ENCODE data around the gene TLE3. TPM values are rescaled to one million over a fixed set of nuclear protein-coding genes. Genes with fewer than 3 reads are reported as not detected.

Gene TLE3
- total RNA-seq, 2 donors from 2014 or later = 16.6 to 33.9 TPM

GRCh38 chr15:70060214-70060992 is 37.3 kb downstream of the TLE3 start:
- DNase-seq (no peak), ATAC-seq (no peak)
- H3K4me1 ChIP-seq = peaks cover 36% of the 10 kb centered on the region
- no peak overlapping the region for H3K27ac ChIP-seq
- no peaks in the 10 kb centered on the region for H3K27me3 ChIP-seq
- TF ChIP-seq CTCF (IDR thresholded peaks at IDR 0.05) (no peak), POLR2A (IDR thresholded peaks at IDR 0.05) (no peak)
- WGBS, 2 donors = 88 to 93% methylated on average over 25 to 26 of the region's 26 CpGs
- H3K36me3 ChIP-seq (replicated peaks in 1 of 2; ENCODE audit: insufficient read depth in 1 of 2, low read depth in 2 of 2) = peaks cover 0 to 22% of the 10 kb centered on the region in 2 donors
- intact Hi-C loops (cut with DNase I) = no loop called here
- H3K4me3 ChIP-seq = no peak overlapping the region
- H3K9me3 ChIP-seq = no peaks in the 10 kb centered on the region

GRCh38 chr15:70059476-70060213 is 38.1 kb downstream of the TLE3 start:
- no peak overlapping the region for H3K27ac ChIP-seq
- DNase-seq (no peak), ATAC-seq (no peak)
- intact Hi-C loops (cut with DNase I) = no loop called here
- peaks cover 0 to 23% of the 10 kb centered on the region in 2 donors for H3K36me3 ChIP-seq (replicated peaks in 1 of 2; ENCODE audit: insufficient read depth in 1 of 2, low read depth in 2 of 2)
- no peak overlapping the region for H3K4me3 ChIP-seq
- H3K9me3 ChIP-seq = no peaks in the 10 kb centered on the region
- peaks cover 28% of the 10 kb centered on the region for H3K4me1 ChIP-seq
- H3K27me3 ChIP-seq = no peaks in the 10 kb centered on the region
- no peak for TF ChIP-seq CTCF (IDR thresholded peaks at IDR 0.05)
- no peak for TF ChIP-seq POLR2A (IDR thresholded peaks at IDR 0.05)
- 95 to 99% methylated on average over 8 of the region's 8 CpGs for WGBS, 2 donors

GRCh38 chr15:70058642-70059360 is 38.9 kb downstream of the TLE3 start:
- Histone ChIP-seq H3K27me3 (no peaks in the 10 kb centered on the region), H3K36me3 (replicated peaks in 1 of 2; ENCODE audit: insufficient read depth in 1 of 2, low read depth in 2 of 2) (peaks cover 0 to 28% of the 10 kb centered on the region in 2 donors), H3K4me1 (peaks cover 20% of the 10 kb centered on the region), H3K4me3 (no peak overlapping the region), H3K27ac (no peak overlapping the region), H3K9me3 (no peaks in the 10 kb centered on the region)
- intact Hi-C loops (cut with DNase I) = no loop called here
- ATAC-seq = no peak
- DNase-seq = no peak
- TF ChIP-seq POLR2A (IDR thresholded peaks at IDR 0.05) (no peak), CTCF (IDR thresholded peaks at IDR 0.05) (no peak)
- 93 to 95% methylated on average over 8 to 11 of the region's 11 CpGs for WGBS, 2 donors

GRCh38 chr15:70057931-70058641 is 39.6 kb downstream of the TLE3 start:
- Histone ChIP-seq H3K27me3 (no peaks in the 10 kb centered on the region), H3K27ac (no peak overlapping the region), H3K4me1 (peaks cover 14% of the 10 kb centered on the region), H3K36me3 (replicated peaks in 1 of 2; ENCODE audit: insufficient read depth in 1 of 2, low read depth in 2 of 2) (peaks cover 0 to 31% of the 10 kb centered on the region in 2 donors), H3K4me3 (no peak overlapping the region), H3K9me3 (no peaks in the 10 kb centered on the region)
- WGBS, 2 donors = 95 to 97% methylated on average over 19 to 21 of the region's 21 CpGs
- intact Hi-C loops (cut with DNase I) = no loop called here
- no peak for DNase-seq
- TF ChIP-seq CTCF (IDR thresholded peaks at IDR 0.05) = no peak
- TF ChIP-seq POLR2A (IDR thresholded peaks at IDR 0.05) = no peak
- ATAC-seq = no peak

Measured in body of pancreas (tissue), 4 donors.